Trophoblast cell (in vitro differentiated cells and primary cell): ENCODE results near the gene HLA-DRA.

Experiments
- DNase-seq, 2 donors: peaks; one replicate each; pipeline ENCODE4 v3.0.0-alpha.2; 2016
- H2AFZ ChIP-seq: 2 replicates; pipeline ENCODE4 v1.6.1; 2013; ENCODE audit warnings: low read length, moderate library complexity, mild to moderate bottlenecking; ENCODE audit not compliant: insufficient read depth, poor library complexity
- H2AK5ac ChIP-seq: 2 replicates; pipeline ENCODE4 v1.6.1; 2013; ENCODE audit warnings: mild to moderate bottlenecking, low read length
- H2BK120ac ChIP-seq: 2 replicates; pipeline ENCODE4 v1.6.1; 2013; ENCODE audit warnings: low read length, mild to moderate bottlenecking, moderate library complexity; ENCODE audit not compliant: insufficient read depth, poor library complexity
- H2BK12ac ChIP-seq: 2 replicates; pipeline ENCODE4 v1.6.1; 2013; ENCODE audit warnings: mild to moderate bottlenecking, low read length, moderate library complexity
- H2BK5ac ChIP-seq: 2 replicates; pipeline ENCODE4 v1.6.1; 2013; ENCODE audit warnings: low read length, low read depth, moderate library complexity, mild to moderate bottlenecking; ENCODE audit not compliant: poor library complexity
- H3K14ac ChIP-seq: 2 replicates; pipeline ENCODE4 v1.6.1; 2013; ENCODE audit warnings: mild to moderate bottlenecking, low read length
- H3K18ac ChIP-seq: 2 replicates; pipeline ENCODE4 v1.6.1; 2013; ENCODE audit warnings: mild to moderate bottlenecking, low read length
- H3K23ac ChIP-seq: 2 replicates; pipeline ENCODE4 v1.6.1; 2013; ENCODE audit warnings: low read length
- H3K27ac ChIP-seq: 2 replicates; pipeline ENCODE4 v1.5.1; 2013; ENCODE audit warnings: low read depth, mild to moderate bottlenecking, inconsistent platforms, low read length, moderate library complexity
- H3K27me3 ChIP-seq: 2 replicates; pipeline ENCODE4 v1.6.1; 2013; ENCODE audit warnings: inconsistent platforms, mild to moderate bottlenecking, low read length, moderate library complexity; ENCODE audit not compliant: insufficient read depth
- H3K36me3 ChIP-seq, 2 experiments: 1 replicate in 1 of 2; 2 replicates in 1 of 2; pipeline ENCODE4 v1.6.1; 2013; ENCODE audit warnings: low read length in 2 of 2, mild to moderate bottlenecking in 2 of 2, moderate library complexity in 1 of 2; ENCODE audit not compliant: insufficient read depth in 2 of 2, control insufficient read depth in 1 of 2
- H3K4ac ChIP-seq: 2 replicates; pipeline ENCODE4 v1.6.1; 2013; ENCODE audit warnings: low read depth, mild to moderate bottlenecking, low read length, moderate library complexity
- H3K4me1 ChIP-seq, 2 experiments: 1 replicate in 1 of 2; 2 replicates in 1 of 2; pipeline ENCODE4 v1.6.1; 2013; ENCODE audit warnings: low read length in 2 of 2, mild to moderate bottlenecking in 2 of 2, moderate library complexity in 1 of 2; ENCODE audit not compliant: insufficient read depth in 2 of 2, control insufficient read depth in 1 of 2
- H3K4me2 ChIP-seq: 2 replicates; pipeline ENCODE4 v1.6.1; 2013; ENCODE audit warnings: inconsistent platforms, mild to moderate bottlenecking, low read length, moderate library complexity
- H3K4me3 ChIP-seq: 2 replicates; pipeline ENCODE4 v1.5.1; 2013; ENCODE audit warnings: mild to moderate bottlenecking, low read depth, low read length, inconsistent platforms
- H3K79me1 ChIP-seq: one replicate; pipeline ENCODE4 v1.6.1; 2013; ENCODE audit warnings: low read length
- H3K79me2 ChIP-seq: 2 replicates; pipeline ENCODE4 v1.6.1; 2013; ENCODE audit warnings: low read length, mild to moderate bottlenecking; ENCODE audit not compliant: control insufficient read depth, insufficient read depth, poor library complexity
- H3K9ac ChIP-seq: 2 replicates; pipeline ENCODE4 v1.6.1; 2013; ENCODE audit warnings: mild to moderate bottlenecking, low read length
- H3K9me3 ChIP-seq: 2 replicates; pipeline ENCODE4 v1.6.1; 2013; ENCODE audit warnings: low read depth, mild to moderate bottlenecking, control low read depth, inconsistent platforms, low read length; ENCODE audit not compliant: insufficient read depth
- H4K12ac ChIP-seq: 2 replicates; pipeline ENCODE4 v1.6.1; 2013; ENCODE audit warnings: low read depth, mild to moderate bottlenecking, low read length, moderate library complexity
- H4K8ac ChIP-seq: 2 replicates; pipeline ENCODE4 v1.6.1; 2013; ENCODE audit warnings: low read depth, mild to moderate bottlenecking, low read length, moderate library complexity
- H4K91ac ChIP-seq: one replicate; pipeline ENCODE4 v1.6.1; 2013; ENCODE audit warnings: low read depth, mild to moderate bottlenecking, low read length, moderate library complexity
- WGBS: extraction: QIAGEN DNeasy Blood & Tissue Kit; methylation state at CpG from one replicate; pipeline ENCODE4 v1.1.7; 2013; ENCODE audit warnings: missing lambda C conversion rate; ENCODE audit not compliant: insufficient read length, insufficient coverage; ENCODE audit errors: extremely low coverage; 5-methylcytosine and 5-hydroxymethylcytosine counted together

HLA-DRA gene

GRCh38 chr6:32406197-32406596 lies 33.5 kb upstream of the HLA-DRA start:
- Histone ChIP-seq H3K79me1 (no peaks in the 10 kb centered on the region), H4K91ac (no peak overlapping the region), H3K9ac (no peak overlapping the region), H2BK120ac (no peak overlapping the region), H3K4me1 (no peaks in the 10 kb centered on the region), H2AFZ (no peak overlapping the region), H3K4ac (no peak overlapping the region), H3K27me3 (no peaks in the 10 kb centered on the region), H3K4me2 (no peak overlapping the region), H4K12ac (no peak overlapping the region), H3K9me3 (peaks cover 2% of the 10 kb centered on the region), H3K27ac (no peak overlapping the region), H2BK5ac (no peak overlapping the region), H3K79me2 (no peaks in the 10 kb centered on the region), H2BK12ac (no peak overlapping the region), H3K23ac (no peak overlapping the region), H2AK5ac (no peak overlapping the region), H3K36me3 (no peaks in the 10 kb centered on the region), H3K18ac (no peak overlapping the region), H4K8ac (no peak overlapping the region), H3K14ac (no peak overlapping the region), H3K4me3 (no peak overlapping the region)
- no peak for DNase-seq
- no CpG with 5 or more reads among the region's 9 CpGs for WGBS

GRCh38 chr6:32406857-32407256 lies 32.8 kb upstream of the HLA-DRA start, which contains the start of gene BTNL2:
Gene BTNL2 (minus strand): TSS chr6:32407181. CDS start chr6:32407123, 58 bp downstream.
- Histone ChIP-seq H3K4me2 (no peak within 1 kb of the TSS), H3K79me2 (no peaks in the 10 kb centered on the region), H2AFZ (no peak within 1 kb of the TSS), H3K9ac (no peak within 1 kb of the TSS), H3K14ac (no peak within 1 kb of the TSS), H4K91ac (no peak within 1 kb of the TSS), H3K27me3 (no peaks in the 10 kb centered on the region), H3K79me1 (no peaks in the 10 kb centered on the region), H3K18ac (no peak within 1 kb of the TSS), H3K4me1 (no peaks in the 10 kb centered on the region), H3K4ac (no peak within 1 kb of the TSS), H3K9me3 (peaks cover 2% of the 10 kb centered on the region), H3K27ac (no peak within 1 kb of the TSS), H2AK5ac (no peak within 1 kb of the TSS), H3K36me3 (no peaks in the 10 kb centered on the region), H2BK12ac (no peak within 1 kb of the TSS), H4K8ac (no peak within 1 kb of the TSS), H3K4me3 (no peak within 1 kb of the TSS), H3K23ac (no peak within 1 kb of the TSS), H2BK5ac (no peak within 1 kb of the TSS), H4K12ac (no peak within 1 kb of the TSS), H2BK120ac (no peak within 1 kb of the TSS)
- DNase-seq, result no peak
- no CpG with 5 or more reads among the region's 4 CpGs for WGBS

- no peak overlapping the region for H3K27ac ChIP-seq
- H4K8ac ChIP-seq, result no peak overlapping the region
- H2BK5ac ChIP-seq, result no peak overlapping the region
- H2BK120ac ChIP-seq, result no peak overlapping the region
- no peak overlapping the region for H3K23ac ChIP-seq
- no peak overlapping the region for H4K12ac ChIP-seq
- no peak for DNase-seq
- H2AFZ ChIP-seq, result no peak overlapping the region
- H4K91ac ChIP-seq, result no peak overlapping the region
- no peaks in the 10 kb centered on the region for H3K79me1 ChIP-seq
- H3K4ac ChIP-seq, result no peak overlapping the region
- H3K4me2 ChIP-seq, result no peak overlapping the region
- no peaks in the 10 kb centered on the region for H3K27me3 ChIP-seq
- H3K14ac ChIP-seq, result no peak overlapping the region
- H2AK5ac ChIP-seq, result no peak overlapping the region
- no peaks in the 10 kb centered on the region for H3K36me3 ChIP-seq
- H3K18ac ChIP-seq, result no peak overlapping the region
- no peak overlapping the region for H3K4me3 ChIP-seq
- no CpG with 5 or more reads among the region's 5 CpGs for WGBS
- no peak overlapping the region for H3K9ac ChIP-seq
- H3K4me1 ChIP-seq, result no peaks in the 10 kb centered on the region
- H3K9me3 ChIP-seq, result no peaks in the 10 kb centered on the region
- H2BK12ac ChIP-seq, result no peak overlapping the region
- no peaks in the 10 kb centered on the region for H3K79me2 ChIP-seq
Measured at GRCh38 chr6:32410906-32411305, 28.8 kb upstream of the HLA-DRA start.

GRCh38 chr6:32411566-32412327 lies 27.9 kb upstream of the HLA-DRA start:
- no peaks in the 10 kb centered on the region for H3K4me1 ChIP-seq
- no peaks in the 10 kb centered on the region for H3K36me3 ChIP-seq
- no peak overlapping the region for H4K91ac ChIP-seq
- H3K23ac ChIP-seq, result no peak overlapping the region
- H2BK12ac ChIP-seq, result no peak overlapping the region
- DNase-seq, result no peak
- no peak overlapping the region for H3K4me2 ChIP-seq
- H2BK5ac ChIP-seq, result no peak overlapping the region
- H3K18ac ChIP-seq, result no peak overlapping the region
- H3K27me3 ChIP-seq, result no peaks in the 10 kb centered on the region
- no peak overlapping the region for H4K12ac ChIP-seq
- no peak overlapping the region for H2AFZ ChIP-seq
- no peaks in the 10 kb centered on the region for H3K79me2 ChIP-seq
- no peak overlapping the region for H3K4me3 ChIP-seq
- WGBS, result no CpG with 5 or more reads among the region's 9 CpGs
- H3K27ac ChIP-seq, result no peak overlapping the region
- H2BK120ac ChIP-seq, result no peak overlapping the region
- H3K14ac ChIP-seq, result no peak overlapping the region
- H3K79me1 ChIP-seq, result no peaks in the 10 kb centered on the region
- no peak overlapping the region for H4K8ac ChIP-seq
- no peak overlapping the region for H3K9ac ChIP-seq
- no peaks in the 10 kb centered on the region for H3K9me3 ChIP-seq
- no peak overlapping the region for H3K4ac ChIP-seq
- H2AK5ac ChIP-seq, result no peak overlapping the region
